A549 treated with ZK216348 at 1 μM for 4 hours (cell line): ENCODE data around the gene JSRP1. TPM values are rescaled to one million over a fixed set of nuclear protein-coding genes. Genes with fewer than 3 reads are reported as not detected.

Source experiments
- total RNA-seq: library from RNA; stranded (reverse); fragments of 200-300 nt; extraction: Qiagen RNA extraction; gene quantifications from 5 replicates; pipeline ENCODE4 v1.2.3, GENCODE V29; 2022; ENCODE audit warnings: low read depth

Gene JSRP1, protein sequence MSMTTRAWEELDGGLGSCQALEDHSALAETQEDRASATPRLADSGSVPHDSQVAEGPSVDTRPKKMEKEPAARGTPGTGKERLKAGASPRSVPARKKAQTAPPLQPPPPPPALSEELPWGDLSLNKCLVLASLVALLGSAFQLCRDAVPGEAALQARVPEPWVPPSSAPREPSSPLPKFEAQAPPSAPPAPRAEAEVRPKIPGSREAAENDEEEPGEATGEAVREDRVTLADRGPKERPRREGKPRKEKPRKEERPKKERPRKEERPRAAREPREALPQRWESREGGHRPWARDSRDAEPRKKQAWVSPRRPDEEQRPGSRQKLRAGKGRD
- total RNA-seq = 0.49 to 1.8 TPM (median 0.87 TPM) in 4 of 5 replicates, not detected in the other

GRCh38 chr19:2255982-2256685 lies at the start of gene JSRP1:
Gene JSRP1 (minus strand): TSS chr19:2256417. CDS start chr19:2255314, 1,103 bp downstream.

GRCh38 chr19:2282062-2282861 lies 26.0 kb upstream of the JSRP1 start, which contains the start of gene PEAK3:
Gene PEAK3 (minus strand): TSS chr19:2282175. CDS start chr19:2280931, 1,244 bp downstream.

DNA sequence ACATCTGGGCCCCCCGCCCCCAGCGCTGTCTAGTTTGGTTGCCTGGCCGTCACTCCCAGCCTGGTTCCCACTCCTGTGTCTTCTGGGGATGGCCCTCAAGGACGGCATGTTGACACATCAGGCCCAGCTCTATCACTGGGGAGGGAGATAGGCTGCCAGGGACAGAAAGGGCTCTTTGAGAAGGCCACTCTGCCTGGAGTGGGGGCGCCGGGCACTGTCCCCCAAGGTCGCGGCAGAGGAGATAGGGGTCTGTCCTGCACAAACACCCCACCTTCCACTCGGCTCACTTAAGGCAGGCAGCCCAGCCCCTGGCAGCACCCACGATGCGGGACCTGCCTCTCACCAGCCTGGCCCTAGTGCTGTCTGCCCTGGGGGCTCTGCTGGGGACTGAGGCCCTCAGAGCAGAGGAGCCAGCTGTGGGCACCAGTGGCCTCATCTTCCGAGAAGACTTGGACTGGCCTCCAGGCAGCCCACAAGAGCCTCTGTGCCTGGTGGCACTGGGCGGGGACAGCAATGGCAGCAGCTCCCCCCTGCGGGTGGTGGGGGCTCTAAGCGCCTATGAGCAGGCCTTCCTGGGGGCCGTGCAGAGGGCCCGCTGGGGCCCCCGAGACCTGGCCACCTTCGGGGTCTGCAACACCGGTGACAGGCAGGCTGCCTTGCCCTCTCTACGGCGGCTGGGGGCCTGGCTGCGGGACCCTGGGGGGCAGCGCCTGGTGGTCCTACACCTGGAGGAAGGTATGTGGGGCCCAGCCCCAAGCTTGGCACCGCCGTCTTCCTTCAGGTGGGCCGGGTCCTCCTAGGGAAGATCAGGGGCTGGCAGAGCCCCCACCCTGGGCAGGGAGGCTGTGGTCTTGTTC lies 7.0 kb downstream of the JSRP1 start, which contains the start of gene AMH:
AMH (plus strand) TSS at position 314 of the 857 bp plus-strand sequence; CDS start at position 324, 10 bp downstream.

GRCh38 chr19:2236314-2237050 lies 19.7 kb downstream of the JSRP1 start, which contains the start of the genes PLEKHJ1 and SF3A2:
Gene PLEKHJ1 (minus strand): TSS chr19:2236329. CDS start chr19:2236248, 81 bp downstream.
Gene SF3A2 (plus strand): TSS chr19:2236824. CDS start chr19:2243419, 6,595 bp downstream.

Other genes with a start within 250 kb of the JSRP1 start
- 20.5 to 49.3 TPM (median 44.8 TPM) in 5 replicates for gene BTBD2, start 240.7 kb downstream of the JSRP1 start, total RNA-seq
- gene MKNK2, start 205.2 kb downstream of the JSRP1 start, total RNA-seq = 35.6 to 83.3 TPM (median 75.7 TPM) in 5 replicates
- 9.7 to 16.0 TPM (median 12.5 TPM) in 5 replicates for gene MOB3A, start 160.1 kb downstream of the JSRP1 start, total RNA-seq
- 0.42 to 1.8 TPM (median 0.70 TPM) in 4 of 5 replicates, not detected in the other for gene IZUMO4, start 159.5 kb downstream of the JSRP1 start, total RNA-seq
- 43.3 to 77.0 TPM (median 72.5 TPM) in 5 replicates for gene AP3D1, start 104.9 kb downstream of the JSRP1 start, total RNA-seq
- 7.2 to 17.5 TPM (median 16.5 TPM) in 5 replicates for gene DOT1L, start 92.5 kb downstream of the JSRP1 start, total RNA-seq
- 30.0 to 62.7 TPM (median 56.1 TPM) in 5 replicates for gene PLEKHJ1, start 20.1 kb downstream of the JSRP1 start, total RNA-seq
- 55.3 to 77.1 TPM (median 72.5 TPM) in 5 replicates for gene SF3A2, start 19.6 kb downstream of the JSRP1 start, total RNA-seq
- gene AMH, start 7.1 kb downstream of the JSRP1 start, total RNA-seq = 5.3 to 22.3 TPM (median 16.9 TPM) in 5 replicates
- gene PEAK3, start 25.8 kb upstream of the JSRP1 start, total RNA-seq = 0.07 TPM in 1 of 5 replicates, not detected in the others
- gene LINGO3, start 51.7 kb upstream of the JSRP1 start, total RNA-seq = not detected in 5 replicates
- gene LSM7, start 72.2 kb upstream of the JSRP1 start, total RNA-seq = 135 to 172 TPM (median 154 TPM) in 5 replicates
- 8.3 to 27.9 TPM (median 21.2 TPM) in 5 replicates for gene SPPL2B, start 72.3 kb upstream of the JSRP1 start, total RNA-seq
- gene TMPRSS9, start 103.8 kb upstream of the JSRP1 start, total RNA-seq = 0.04 TPM in 1 of 5 replicates, not detected in the others
- 48.7 to 125 TPM (median 112 TPM) in 5 replicates for gene TIMM13, start 171.2 kb upstream of the JSRP1 start, total RNA-seq
- 51.1 to 89.2 TPM (median 88.5 TPM) in 5 replicates for gene LMNB2, start 200.5 kb upstream of the JSRP1 start, total RNA-seq
- 70.8 to 82.8 TPM (median 78.0 TPM) in 5 replicates for gene GADD45B, start 219.7 kb upstream of the JSRP1 start, total RNA-seq